Karpas-422 (cell line): ENCODE measurements around the gene TRAF7. TPM values are rescaled to one million over a fixed set of nuclear protein-coding genes. Genes with fewer than 3 reads are reported as not detected.

ENCODE experiments used
- DNase-seq: peaks from one replicate; pipeline ENCODE4 v3.0.0-alpha.2; 2015
- H2AFZ ChIP-seq: fragments of 200-600 bp; sonication (generic); 2 replicates; pipeline ENCODE4 v1.6.1; 2014; ENCODE audit warnings: antibody characterized with exemption, low read length, mixed read lengths
- H3K27ac ChIP-seq: fragments of 200-600 bp; sonication (generic); 2 replicates; pipeline ENCODE4 v1.5.1; 2014; ENCODE audit warnings: mild to moderate bottlenecking, low read length, moderate library complexity
- H3K27me3 ChIP-seq: fragments of 200-600 bp; sonication (generic); 2 replicates; pipeline ENCODE4 v1.6.1; 2014; ENCODE audit warnings: low read length, mixed read lengths
- H3K36me3 ChIP-seq: fragments of 200-600 bp; sonication (generic); 2 replicates; pipeline ENCODE4 v1.6.1; 2014; ENCODE audit warnings: low read length, mixed read lengths; ENCODE audit not compliant: insufficient read depth
- H3K4me1 ChIP-seq: fragments of 200-600 bp; sonication (generic); 2 replicates; pipeline ENCODE4 v1.6.1; 2014; ENCODE audit warnings: mild to moderate bottlenecking, low read length, mixed read lengths
- H3K4me2 ChIP-seq: fragments of 200-600 bp; sonication (generic); 2 replicates; pipeline ENCODE4 v1.6.1; 2014; ENCODE audit warnings: low read length, low read depth, mild to moderate bottlenecking; ENCODE audit not compliant: poor library complexity, severe bottlenecking
- H3K4me3 ChIP-seq: fragments of 200-600 bp; sonication (generic); 2 replicates; pipeline ENCODE4 v1.5.1; 2014; ENCODE audit warnings: mild to moderate bottlenecking, antibody characterized with exemption, low read length, mixed read lengths
- H3K79me2 ChIP-seq: fragments of 200-600 bp; sonication (generic); 2 replicates; pipeline ENCODE4 v1.6.1; 2014; ENCODE audit warnings: mild to moderate bottlenecking, low read length, mixed read lengths
- H3K9ac ChIP-seq: fragments of 200-600 bp; sonication (generic); 2 replicates; pipeline ENCODE4 v1.6.0; 2014; ENCODE audit warnings: low read length
- H3K9me2 ChIP-seq: fragments of 200-600 bp; sonication (generic), shearing (Covaris generic); replicated peaks from 2 replicates; pipeline ENCODE4 v1.6.0; 2014; ENCODE audit warnings: mild to moderate bottlenecking, low read length, moderate library complexity; ENCODE audit not compliant: insufficient read depth
- H3K9me3 ChIP-seq: fragments of 300-700, 200-600 bp; sonication (generic); 2 replicates; pipeline ENCODE4 v1.6.1; 2014; ENCODE audit warnings: low read length, mixed read lengths
- H4K20me1 ChIP-seq: fragments of 200-600 bp; sonication (generic); 2 replicates; pipeline ENCODE4 v1.6.1; 2014; ENCODE audit warnings: mild to moderate bottlenecking, antibody characterized with exemption, low read length, low read depth; ENCODE audit not compliant: insufficient read depth
- total RNA-seq: library from RNA; depleted of rRNA; stranded (reverse); fragments of >200 nt; shearing (Covaris generic); gene quantifications from 2 replicates; pipeline ENCODE4 v1.2.3, GENCODE V29; 2014; ENCODE audit warnings: low replicate concordance

Gene TRAF7
- total RNA-seq, 1 experiment from 2014 or later, result 68.3 TPM

DNA sequence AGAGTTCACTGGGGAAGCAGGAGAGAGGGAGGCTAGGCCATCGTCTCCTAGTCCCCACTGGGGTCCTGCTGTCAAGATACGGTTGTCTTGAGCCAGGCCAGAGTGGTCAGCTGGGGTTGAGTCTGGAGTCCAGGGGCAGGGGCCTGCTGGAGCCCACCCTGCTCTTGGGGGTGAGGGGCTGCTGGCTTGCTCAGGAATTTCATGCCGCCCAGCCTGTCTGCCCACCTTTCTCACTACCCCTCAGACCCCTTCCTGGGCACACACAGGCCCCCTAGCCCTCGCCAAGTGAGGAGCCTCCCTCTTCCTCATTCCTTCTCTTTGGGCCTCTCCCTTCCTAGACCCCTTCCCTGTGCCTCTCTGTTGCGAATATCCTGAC is 1.3 kb downstream of the TRAF7 start:
- no peak for DNase-seq
- Histone ChIP-seq H2AFZ (no peak overlapping the region), H3K27me3 (no peaks in the 10 kb centered on the region), H3K9me3 (no peaks in the 10 kb centered on the region), H3K79me2 (peaks cover 74% of the 10 kb centered on the region), H4K20me1 (peaks cover 67% of the 10 kb centered on the region), H3K9me2 (no peaks in the 10 kb centered on the region), H3K4me1 (peaks cover 77% of the 10 kb centered on the region), H3K27ac (peak overlapping the region; percentile 23), H3K9ac (peak overlapping the region; percentile 81), H3K4me3 (peak overlapping the region; percentile 87), H3K4me2 (peak overlapping the region; percentile 82), H3K36me3 (peaks cover 27% of the 10 kb centered on the region)

DNA sequence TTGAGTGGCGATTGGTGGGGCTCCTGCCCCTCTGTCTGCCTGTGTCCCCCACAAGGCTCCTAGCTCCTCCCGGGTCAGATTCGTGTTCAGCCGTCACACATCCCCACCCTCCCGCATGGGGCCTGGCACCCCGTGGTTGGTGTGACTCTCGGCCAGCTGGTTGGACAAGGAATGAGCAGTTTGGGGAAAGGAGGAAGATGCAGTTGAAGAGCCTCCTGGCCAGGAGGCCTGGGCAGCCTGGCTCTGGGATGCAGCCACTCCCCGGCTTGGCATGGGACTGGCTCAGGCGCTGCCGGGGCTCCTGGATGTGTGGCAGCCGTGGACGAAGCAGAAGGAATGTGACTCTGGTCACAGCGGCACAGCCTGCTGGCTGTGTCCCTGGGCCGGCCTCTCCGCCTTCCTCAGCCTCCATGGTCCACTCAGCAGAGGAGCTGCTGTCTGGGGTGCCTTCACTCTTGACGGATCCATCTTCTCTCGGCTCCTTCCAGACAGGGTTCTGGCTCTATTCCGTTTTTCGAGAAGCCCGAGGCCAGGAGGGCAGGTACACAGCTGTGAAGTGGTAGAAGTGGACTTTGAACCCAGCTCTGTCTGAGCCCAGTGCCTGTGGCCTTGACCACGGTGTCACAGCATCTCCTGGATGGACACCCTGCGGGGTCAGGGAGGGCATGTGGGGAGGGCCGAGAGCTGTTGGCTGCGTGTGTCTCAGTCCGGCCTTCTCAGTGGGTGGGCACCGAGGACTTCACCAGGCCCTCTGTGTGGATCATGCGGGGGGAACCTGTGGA is 2.1 kb downstream of the TRAF7 start:
- Histone ChIP-seq H3K4me3 (peak overlapping the region; percentile 87), H3K79me2 (peaks cover 82% of the 10 kb centered on the region), H3K36me3 (peaks cover 24% of the 10 kb centered on the region), H4K20me1 (peaks cover 72% of the 10 kb centered on the region), H3K9me3 (no peaks in the 10 kb centered on the region), H3K4me1 (peaks cover 70% of the 10 kb centered on the region), H2AFZ (no peak overlapping the region), H3K27ac (peak overlapping the region; percentile 23; the same call in 1 of the 2 replicates), H3K4me2 (peak overlapping the region; percentile 83), H3K9me2 (no peaks in the 10 kb centered on the region), H3K9ac (peak overlapping the region; percentile 81), H3K27me3 (no peaks in the 10 kb centered on the region)
- DNase-seq, result no peak

DNA sequence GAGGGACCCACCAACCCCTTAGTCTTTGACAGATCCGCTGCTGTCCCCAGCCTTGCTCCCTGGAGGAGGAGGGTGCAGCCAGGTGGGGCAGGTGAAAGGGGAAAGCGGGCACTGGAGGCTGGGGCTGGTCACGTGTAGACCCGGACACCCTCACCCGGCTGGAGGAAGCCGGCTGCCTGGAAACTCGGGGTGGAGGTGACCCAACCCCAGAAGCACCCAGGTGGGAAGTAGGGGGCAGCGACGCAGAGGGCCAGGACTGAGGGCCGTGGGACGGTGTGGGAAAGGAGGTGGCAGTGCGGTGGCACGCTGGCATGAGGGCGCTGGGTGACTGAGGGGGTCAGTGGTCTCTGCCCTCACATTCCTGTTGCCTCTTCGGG is 2.7 kb downstream of the TRAF7 start:
- H3K9me2 ChIP-seq, result no peaks in the 10 kb centered on the region
- H3K36me3 ChIP-seq, result peaks cover 19% of the 10 kb centered on the region
- peak overlapping the region; percentile 81 for H3K9ac ChIP-seq
- H3K9me3 ChIP-seq, result no peaks in the 10 kb centered on the region
- no peak overlapping the region for H3K27ac ChIP-seq
- H3K4me1 ChIP-seq, result peaks cover 64% of the 10 kb centered on the region
- peaks cover 70% of the 10 kb centered on the region for H4K20me1 ChIP-seq
- no peak overlapping the region for H2AFZ ChIP-seq
- H3K4me3 ChIP-seq, result peak overlapping the region; percentile 66; the same call in 1 of the 2 replicates
- no peaks in the 10 kb centered on the region for H3K27me3 ChIP-seq
- H3K79me2 ChIP-seq, result peaks cover 86% of the 10 kb centered on the region
- peak overlapping the region; percentile 83 for H3K4me2 ChIP-seq
- no peak for DNase-seq

DNA sequence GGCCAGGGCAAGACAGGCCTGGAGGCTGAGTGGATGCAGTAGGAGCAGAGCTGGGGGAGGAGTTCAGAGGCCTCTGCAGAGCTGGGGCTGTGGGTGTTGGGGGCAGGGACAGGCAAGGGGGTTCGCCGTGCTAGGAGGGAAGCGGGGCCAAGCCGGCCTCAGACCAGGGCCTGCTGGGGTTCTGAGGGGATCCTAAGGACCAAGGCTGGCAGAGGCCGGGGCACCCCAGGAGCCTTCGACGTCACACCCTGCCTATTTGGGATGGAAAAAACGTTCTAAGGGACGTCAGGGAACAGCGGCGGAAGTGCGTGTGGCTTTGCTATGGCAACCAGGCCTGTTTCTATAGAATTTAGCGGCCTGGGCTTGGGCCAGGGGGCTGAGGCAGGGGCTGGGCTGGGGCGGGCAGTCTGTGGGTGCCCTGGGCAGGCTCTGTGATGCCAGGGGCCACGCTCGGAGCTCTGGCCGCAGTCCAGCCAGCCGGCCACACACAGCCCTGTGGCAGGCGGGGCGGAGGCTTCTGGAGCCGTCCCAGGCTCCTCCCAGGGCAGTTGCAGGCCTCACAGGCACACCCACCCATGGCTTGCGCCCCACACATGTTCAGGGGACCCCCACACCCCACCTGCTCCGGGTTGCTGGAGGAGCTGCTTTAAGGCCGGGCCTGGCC is 3.7 kb downstream of the TRAF7 start:
- peak overlapping the region; percentile 83 for H3K4me2 ChIP-seq
- peaks cover 8% of the 10 kb centered on the region for H3K36me3 ChIP-seq
- H2AFZ ChIP-seq, result no peak overlapping the region
- peak overlapping the region; percentile 66 for H3K4me3 ChIP-seq
- H3K9me2 ChIP-seq, result no peaks in the 10 kb centered on the region
- DNase-seq, result peak; percentile 74
- peaks cover 63% of the 10 kb centered on the region for H4K20me1 ChIP-seq
- H3K79me2 ChIP-seq, result peaks cover 88% of the 10 kb centered on the region
- H3K4me1 ChIP-seq, result peaks cover 54% of the 10 kb centered on the region
- peak overlapping the region; percentile 78 for H3K27ac ChIP-seq
- peak overlapping the region; percentile 81 for H3K9ac ChIP-seq
- no peaks in the 10 kb centered on the region for H3K9me3 ChIP-seq
- no peaks in the 10 kb centered on the region for H3K27me3 ChIP-seq

DNA sequence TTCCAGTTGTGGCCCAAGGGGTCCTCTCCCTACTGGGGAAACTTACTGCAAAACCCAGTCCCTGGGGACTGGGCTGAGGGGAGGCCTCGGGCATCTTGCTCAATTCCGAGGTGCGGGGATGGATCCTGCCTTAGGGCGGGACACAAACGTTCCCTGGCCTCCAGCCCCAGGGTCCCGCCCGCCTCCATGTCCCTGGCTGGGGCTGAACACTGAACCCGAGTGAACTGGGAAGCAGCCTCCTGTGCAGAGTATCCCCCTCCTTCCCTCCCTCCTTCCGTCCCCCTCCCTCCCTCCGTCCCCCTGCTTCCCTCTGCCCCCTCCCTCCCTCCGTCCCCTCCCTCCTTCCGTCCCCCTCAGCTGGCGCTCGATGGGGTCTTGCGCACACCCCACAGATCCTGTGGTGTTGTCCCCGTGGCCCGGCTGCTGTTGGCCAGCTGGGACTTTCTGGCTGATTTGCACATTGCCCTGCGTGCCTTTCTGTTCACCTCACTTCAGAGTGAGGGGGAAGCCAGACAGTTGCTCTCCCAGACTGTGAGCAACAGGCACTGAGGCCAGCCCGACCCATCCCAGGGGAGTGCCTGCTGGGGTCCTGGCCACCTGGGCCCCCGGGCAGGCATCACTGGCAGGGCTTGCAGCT is 5.5 kb downstream of the TRAF7 start:
- Histone ChIP-seq H3K4me1 (peaks cover 54% of the 10 kb centered on the region), H3K9ac (peak overlapping the region; percentile 43), H3K27me3 (no peaks in the 10 kb centered on the region), H3K4me3 (peak overlapping the region; percentile 34; the same call in 1 of the 2 replicates), H3K27ac (peak overlapping the region; percentile 79), H2AFZ (no peak overlapping the region), H3K4me2 (peak overlapping the region; percentile 37), H3K9me2 (no peaks in the 10 kb centered on the region), H3K36me3 (no peaks in the 10 kb centered on the region), H3K79me2 (peaks cover 85% of the 10 kb centered on the region), H3K9me3 (no peaks in the 10 kb centered on the region), H4K20me1 (peaks cover 59% of the 10 kb centered on the region)
- peak; percentile 67 for DNase-seq

DNA sequence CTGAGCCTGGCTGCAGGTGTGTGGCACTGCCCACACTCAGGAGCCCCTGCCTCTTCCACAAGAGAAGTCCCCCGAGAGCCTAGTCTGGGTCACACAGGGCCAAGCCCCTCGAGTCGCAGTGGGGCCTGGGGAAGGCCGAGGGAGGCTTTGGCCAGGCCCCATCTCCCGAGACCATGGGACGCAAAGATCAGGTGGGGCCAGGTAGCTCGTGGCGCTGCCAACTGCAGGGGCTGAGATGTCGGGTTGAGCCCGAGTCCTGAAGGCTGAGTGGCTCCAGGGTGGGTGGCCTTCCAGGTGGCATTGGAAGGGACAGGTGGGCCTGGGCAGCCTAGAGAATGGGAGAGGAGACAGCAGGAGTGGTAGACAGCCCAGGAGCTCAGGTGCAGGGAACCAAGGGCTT is 6.3 kb downstream of the TRAF7 start:
- no peak for DNase-seq
- Histone ChIP-seq H3K4me3 (no peak overlapping the region), H3K4me1 (peaks cover 51% of the 10 kb centered on the region), H3K36me3 (no peaks in the 10 kb centered on the region), H3K27me3 (no peaks in the 10 kb centered on the region), H3K79me2 (peaks cover 80% of the 10 kb centered on the region), H3K9me2 (no peaks in the 10 kb centered on the region), H3K9me3 (no peaks in the 10 kb centered on the region), H3K9ac (peak overlapping the region; percentile 22), H3K27ac (peak overlapping the region; percentile 79), H3K4me2 (no peak overlapping the region), H4K20me1 (peaks cover 56% of the 10 kb centered on the region), H2AFZ (no peak overlapping the region)

DNA sequence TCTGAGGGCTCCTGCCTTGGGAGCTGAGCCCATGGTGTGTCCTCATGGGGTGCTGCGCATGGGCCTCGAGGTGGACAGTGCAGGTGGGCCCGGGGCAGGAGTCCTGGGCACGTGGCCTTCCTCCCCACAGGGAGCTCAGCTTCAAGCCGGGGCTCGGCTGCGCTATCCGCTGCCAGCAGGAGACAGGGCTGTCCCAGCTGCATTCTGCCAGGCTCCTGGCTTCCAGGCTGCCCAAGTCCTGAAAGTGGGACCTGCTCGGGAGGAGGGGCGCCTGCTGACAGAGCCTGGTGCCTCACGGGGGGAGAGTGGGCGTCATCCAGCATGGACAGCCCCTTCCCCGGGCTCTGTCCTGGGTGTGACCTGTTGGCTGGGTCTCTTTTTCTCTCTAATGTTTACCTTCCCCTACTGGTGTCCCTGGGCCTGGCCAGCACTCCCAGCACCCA is 7.1 kb downstream of the TRAF7 start:
- Histone ChIP-seq H3K27ac (no peak overlapping the region), H2AFZ (no peak overlapping the region), H3K27me3 (no peaks in the 10 kb centered on the region), H3K79me2 (peaks cover 72% of the 10 kb centered on the region), H3K4me1 (peaks cover 43% of the 10 kb centered on the region), H4K20me1 (peaks cover 48% of the 10 kb centered on the region), H3K36me3 (no peaks in the 10 kb centered on the region), H3K9ac (no peak overlapping the region), H3K4me2 (no peak overlapping the region), H3K4me3 (no peak overlapping the region), H3K9me3 (no peaks in the 10 kb centered on the region), H3K9me2 (no peaks in the 10 kb centered on the region)
- DNase-seq, result no peak
